ELF-1 (cell line): ENCODE data around the gene DNAAF6.
A peak's percentile ranks its signal among the peaks of the same experiment; 100 is the strongest.
"Not testable (repeated sequence)": the region's sequence is repeated elsewhere in the genome, so short reads cannot be mapped to it uniquely, and the experiment has no call there.

Experiments used
- DNase-seq: peaks from one replicate; pipeline ENCODE4 v3.0.0-alpha.2; 2016; ENCODE audit warnings: low read depth, low spot score

DNAAF6 gene

GRCh38 chrX:107205770-107206696 lies at the start of gene DNAAF6, which contains the start of gene NUP62CL:
TSS of gene DNAAF6 (plus strand) at chrX:107206611. CDS start at chrX:107212876, 6,265 bp downstream.
TSS of gene NUP62CL (minus strand) at chrX:107206433. CDS start at chrX:107175146, 31,287 bp downstream.
- peak; percentile 99 for DNase-seq

GRCh38 chrX:107157618-107158017 lies 48.8 kb upstream of the DNAAF6 start:
- DNase-seq = not testable (repeated sequence)

GRCh38 chrX:107167163-107167921 lies 39.1 kb upstream of the DNAAF6 start:
- no peak for DNase-seq

GRCh38 chrX:107168257-107168656 lies 38.2 kb upstream of the DNAAF6 start:
- no peak for DNase-seq

GRCh38 chrX:107168712-107169111 lies 37.7 kb upstream of the DNAAF6 start:
- peak; percentile 53 for DNase-seq

GRCh38 chrX:107171369-107172102 lies 34.9 kb upstream of the DNAAF6 start:
- no peak for DNase-seq

- no peak for DNase-seq
Observed at GRCh38 chrX:107197319-107197718, 9.1 kb upstream of the DNAAF6 start.

- not testable (repeated sequence) for DNase-seq
Observed at GRCh38 chrX:107198074-107198473, 8.3 kb upstream of the DNAAF6 start.

GRCh38 chrX:107199491-107199890 lies 6.9 kb upstream of the DNAAF6 start:
- no peak for DNase-seq

GRCh38 chrX:107204068-107204605 lies 2.3 kb upstream of the DNAAF6 start:
- peak; percentile 13 for DNase-seq

- no peak for DNase-seq
Observed at GRCh38 chrX:107206697-107207065, 270 bp downstream of the DNAAF6 start.

GRCh38 chrX:107207089-107207488 lies 678 bp downstream of the DNAAF6 start:
- DNase-seq = no peak

GRCh38 chrX:107207943-107208342 lies 1.5 kb downstream of the DNAAF6 start:
- DNase-seq = no peak

GRCh38 chrX:107213477-107213876 lies 7.1 kb downstream of the DNAAF6 start:
- no peak for DNase-seq

GRCh38 chrX:107226757-107227156 lies 20.3 kb downstream of the DNAAF6 start:
- no peak for DNase-seq

GRCh38 chrX:107227780-107228485 lies 21.5 kb downstream of the DNAAF6 start:
- DNase-seq = no peak

GRCh38 chrX:107228486-107228819 lies 22.0 kb downstream of the DNAAF6 start:
- no peak for DNase-seq

- DNase-seq = peak; percentile 84
Observed at GRCh38 chrX:107272431-107272921, 66.1 kb downstream of the DNAAF6 start.

- no peak for DNase-seq
Observed at GRCh38 chrX:107273795-107274194, 67.4 kb downstream of the DNAAF6 start.

GRCh38 chrX:107288676-107289075 lies 82.3 kb downstream of the DNAAF6 start:
- DNase-seq = no peak

- no peak for DNase-seq
Observed at GRCh38 chrX:107290019-107290418, 83.6 kb downstream of the DNAAF6 start.
